ENCODE results near the gene COL21A1. TPM values are rescaled to one million over a fixed set of nuclear protein-coding genes. Genes with fewer than 3 reads are reported as not detected.

Gene COL21A1
- total and polyA plus RNA-seq, 2 of the 13 experiments (the other 11 are each of a cell fraction or from before 2014, with no cell fraction given) = 0.13 TPM; not detected in 1

GRCh38 chr6:56244528-56245253 is 2.7 kb downstream of the COL21A1 start:
- no peaks in the 10 kb centered on the region for H3K36me3 ChIP-seq (replicated peaks in 1 of 2; ENCODE audit: control insufficient read depth in 1 of 2, insufficient read depth in 2 of 2, low read length in 2 of 2)
- intact Hi-C loops (cut with micrococcal nuclease; ENCODE audit: unreplicated experiment) (no loop called here), in situ Hi-C loops (cut with HindIII; ENCODE audit: extremely low pct_ligation_motif_present, low pct_unique_long_range_greater_than_20kb) (no loop called here)
- 11% methylated on average over 3 of the region's 3 CpGs for WGBS (ENCODE audit: low lambda C conversion rate)
- DNase-seq (ENCODE audit: low spot score) (no peak), FAIRE-seq (no peak), ATAC-seq (no peak)
- no peaks in the 10 kb centered on the region for H3K9me3 ChIP-seq (ENCODE audit: low read length)
- BruUV-seq (replicated peaks) = no TSS peak
- TF ChIP-seq ZNF318 (CRISPR knock-in tag; IDR thresholded peaks at IDR 0.05) (no peak), ESRRA (CRISPR knock-in tag; IDR thresholded peaks at IDR 0.05; ENCODE audit: low read depth) (no peak), RELA (CRISPR knock-in tag; IDR thresholded peaks at IDR 0.05) (no peak), ETV5 (CRISPR knock-in tag; IDR thresholded peaks at IDR 0.05; ENCODE audit: borderline replicate concordance) (no peak), FOXK1 (CRISPR knock-in tag; IDR thresholded peaks at IDR 0.05; ENCODE audit: borderline replicate concordance, low read depth) (no peak), ZNF570 (CRISPR knock-in tag; IDR thresholded peaks at IDR 0.05; ENCODE audit: borderline replicate concordance) (no peak), NCOA5 (CRISPR knock-in tag; IDR thresholded peaks at IDR 0.05) (no peak), ZNF382 (CRISPR knock-in tag; IDR thresholded peaks at IDR 0.05; ENCODE audit: borderline replicate concordance) (no peak), ZNF337 (CRISPR knock-in tag; IDR thresholded peaks at IDR 0.05; ENCODE audit: borderline replicate concordance, low read depth) (no peak), ZNF354B (CRISPR knock-in tag; IDR thresholded peaks at IDR 0.05) (no peak), MXI1 (IDR thresholded peaks at IDR 0.05; ENCODE audit: borderline replicate concordance, low read depth, low read length) (no peak)
- H2AFZ ChIP-seq (ENCODE audit: low read length) = no peak overlapping the region
- no peaks in the 10 kb centered on the region for H3K79me2 ChIP-seq (ENCODE audit: insufficient read depth, low read length)
- no peak overlapping the region for H3K4me2 ChIP-seq (ENCODE audit: low read depth, low read length)
- peaks cover 0 to 11% of the 10 kb centered on the region in 2 experiments; a peak in 1 of 5 replicates for H3K27me3 ChIP-seq (ENCODE audit: control insufficient read depth in 1 of 2, insufficient read depth in 2 of 2, low read length in 2 of 2)
- H4K20me1 ChIP-seq (ENCODE audit: insufficient read depth, low read length) = no peaks in the 10 kb centered on the region
- H3K27ac ChIP-seq (ENCODE audit: extremely low read length, insufficient read depth, low read length) = no peak overlapping the region
- H3K4me1 ChIP-seq (ENCODE audit: insufficient read depth, low read length) = 0 out of 2 replicates have a peak, but pooled peaks cover 8% of the 10 kb centered on the region
- ChIA-PET POLR2A (no interaction called here), CTCF (ENCODE audit: low intra/inter-chr PET ratio, low total read pairs) (no interaction called here)
- no peak overlapping the region for H3K4me3 ChIP-seq (replicated peaks in 1 of 3; ENCODE audit: insufficient read depth in 1 of 3, low read depth in 2 of 3, low read length in 3 of 3)
- no peak overlapping the region for H3K9ac ChIP-seq (ENCODE audit: insufficient read depth, low read depth, low read length)

All from HepG2 (cell line).